WTC11 (cell line): ENCODE data around the gene TMEM245.

Experiments
- KAT7 ChIP-seq: sonication (generic); formaldehyde crosslinking; IDR thresholded peaks from 2 replicates; pipeline ENCODE4 v1.8.1; 2023; ENCODE audit warnings: missing genetic modification reagents, mild to moderate bottlenecking, borderline replicate concordance
- ZNF232 ChIP-seq: sonication (generic); formaldehyde crosslinking; IDR thresholded peaks from 2 replicates; pipeline ENCODE4 v1.8.0; 2022; ENCODE audit warnings: mild to moderate bottlenecking, missing genetic modification reagents
- TF ChIP-seq, protein P1 (sequence below): fragments of 200-600 bp; IDR thresholded peaks from 2 replicates; pipeline ENCODE4 v1.8.0; 2022; ENCODE audit warnings: antibody characterized with exemption

DNA sequence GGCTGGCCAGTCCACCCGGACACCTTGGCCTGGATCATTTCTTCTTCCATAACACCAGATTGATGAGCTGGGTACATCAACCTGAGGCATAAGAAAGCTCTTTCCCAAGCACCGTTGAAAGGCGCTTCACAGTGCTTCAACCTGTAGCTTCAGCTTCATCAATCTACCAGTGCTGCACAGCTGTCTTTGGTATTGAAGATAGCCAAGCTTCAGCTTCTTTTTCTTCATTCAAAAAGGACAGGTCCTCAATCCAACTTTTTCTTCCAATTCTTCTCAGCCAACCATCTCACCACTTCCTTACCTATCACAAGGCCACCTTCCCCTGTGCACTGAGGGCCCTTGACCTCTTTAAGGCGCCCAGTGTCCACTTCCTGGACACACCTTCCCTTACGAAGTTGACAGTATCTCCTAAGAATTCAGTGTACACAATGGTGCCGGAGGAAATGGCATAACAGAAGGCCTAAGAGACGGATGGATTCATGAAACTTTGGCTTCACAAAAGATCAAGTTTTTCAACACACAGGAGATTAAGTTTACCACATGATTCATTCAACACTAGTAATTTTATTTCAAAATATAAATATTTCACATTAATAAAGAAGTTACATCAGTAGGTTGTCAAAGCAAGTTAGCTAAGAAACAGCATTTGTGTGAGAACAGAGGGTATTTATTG is 105.0 kb downstream of the TMEM245 start:
- no peak for TF ChIP-seq ZNF232 (CRISPR knock-in tag)
- TF ChIP-seq, protein P1, sequence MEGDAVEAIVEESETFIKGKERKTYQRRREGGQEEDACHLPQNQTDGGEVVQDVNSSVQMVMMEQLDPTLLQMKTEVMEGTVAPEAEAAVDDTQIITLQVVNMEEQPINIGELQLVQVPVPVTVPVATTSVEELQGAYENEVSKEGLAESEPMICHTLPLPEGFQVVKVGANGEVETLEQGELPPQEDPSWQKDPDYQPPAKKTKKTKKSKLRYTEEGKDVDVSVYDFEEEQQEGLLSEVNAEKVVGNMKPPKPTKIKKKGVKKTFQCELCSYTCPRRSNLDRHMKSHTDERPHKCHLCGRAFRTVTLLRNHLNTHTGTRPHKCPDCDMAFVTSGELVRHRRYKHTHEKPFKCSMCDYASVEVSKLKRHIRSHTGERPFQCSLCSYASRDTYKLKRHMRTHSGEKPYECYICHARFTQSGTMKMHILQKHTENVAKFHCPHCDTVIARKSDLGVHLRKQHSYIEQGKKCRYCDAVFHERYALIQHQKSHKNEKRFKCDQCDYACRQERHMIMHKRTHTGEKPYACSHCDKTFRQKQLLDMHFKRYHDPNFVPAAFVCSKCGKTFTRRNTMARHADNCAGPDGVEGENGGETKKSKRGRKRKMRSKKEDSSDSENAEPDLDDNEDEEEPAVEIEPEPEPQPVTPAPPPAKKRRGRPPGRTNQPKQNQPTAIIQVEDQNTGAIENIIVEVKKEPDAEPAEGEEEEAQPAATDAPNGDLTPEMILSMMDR, result no peak
- no peak for TF ChIP-seq KAT7 (CRISPR knock-in tag)
